Fibroblast of pulmonary artery (primary cell): ENCODE measurements around the gene KRT82.
A peak's percentile ranks its signal among the peaks of the same experiment; 100 is the strongest.

Source experiments
- DNase-seq: peaks from one replicate; pipeline ENCODE4 v3.0.0-alpha.2; 2010; ENCODE audit warnings: low read depth
- H3K4me3 ChIP-seq: replicated peaks from 2 replicates; pipeline ENCODE4 v1.5.1; 2011; ENCODE audit warnings: low read depth, mild to moderate bottlenecking, control low read depth, low read length, moderate library complexity
- CTCF ChIP-seq: IDR thresholded peaks from 2 replicates; pipeline ENCODE4 v1.5.1; 2011; ENCODE audit warnings: mild to moderate bottlenecking, control low read depth, low read length, inconsistent platforms; ENCODE audit errors: missing control alignments

The KRT82 gene

GRCh38 chr12:52427083-52427482 lies 20.9 kb upstream of the KRT82 start:
- H3K4me3 ChIP-seq: no peak overlapping the region
- TF ChIP-seq CTCF: no peak
- no peak for DNase-seq

GRCh38 chr12:52426034-52426433 lies 19.9 kb upstream of the KRT82 start:
- DNase-seq: no peak
- TF ChIP-seq CTCF: no peak
- H3K4me3 ChIP-seq: no peak overlapping the region

GRCh38 chr12:52425466-52425865 lies 19.3 kb upstream of the KRT82 start:
- no peak overlapping the region for H3K4me3 ChIP-seq
- DNase-seq: no peak
- no peak for TF ChIP-seq CTCF

GRCh38 chr12:52423661-52424500 lies 17.7 kb upstream of the KRT82 start:
- TF ChIP-seq CTCF: no peak
- DNase-seq: no peak
- no peak overlapping the region for H3K4me3 ChIP-seq

- no peak for TF ChIP-seq CTCF
- peak; percentile 54 for DNase-seq
- H3K4me3 ChIP-seq: no peak overlapping the region
These were observed 16.9 kb upstream of the KRT82 start for GRCh38 chr12:52423035-52423434.

- no peak overlapping the region for H3K4me3 ChIP-seq
- TF ChIP-seq CTCF: no peak
- DNase-seq: no peak
These were observed 13.5 kb upstream of the KRT82 start for GRCh38 chr12:52419656-52420055.
